ENCODE data around the gene GPRIN2. TPM values are rescaled to one million over a fixed set of nuclear protein-coding genes. Genes with fewer than 3 reads are reported as not detected.
A peak's percentile ranks its signal among the peaks of the same experiment; 100 is the strongest.

The GPRIN2 gene
- total RNA-seq, 1 experiment from 2014 or later, result 10.5 TPM

- H3K27ac ChIP-seq (ENCODE audit: insufficient read length, low read depth, low read length), result no peak overlapping the region
- H2BK12ac ChIP-seq (ENCODE audit: insufficient read length, low read depth, low read length), result no peak overlapping the region
- no peak overlapping the region for H4K8ac ChIP-seq (replicated peaks; ENCODE audit: insufficient read length, low read depth, low read length)
- no peak overlapping the region for H2AFZ ChIP-seq (ENCODE audit: low read length)
- no CpG with 5 or more reads among the region's 47 CpGs for WGBS (ENCODE audit: extremely low coverage, insufficient read length, low lambda C conversion rate)
- H3K14ac ChIP-seq (ENCODE audit: insufficient read depth, low read length), result peak overlapping the region; percentile 49
- no peaks in the 10 kb centered on the region for H3K36me3 Mint-ChIP-seq (ENCODE audit: insufficient read depth in 1 of 3, low read depth in 3 of 3)
- H3K9me3 Mint-ChIP-seq, result no peaks in the 10 kb centered on the region
- peaks cover 2% of the 10 kb centered on the region; the same call in 1 of the 2 replicates for H3K27me3 ChIP-seq (ENCODE audit: insufficient read depth, low read length)
- H2BK15ac ChIP-seq (ENCODE audit: low read depth, low read length), result no peak overlapping the region
- peaks cover 3 to 4% of the 10 kb centered on the region in 2 experiments; a peak in 3 of 4 replicates for H3K4me1 Mint-ChIP-seq
- no peak overlapping the region for H4K5ac ChIP-seq (ENCODE audit: insufficient read length, low read depth, low read length)
- no peak overlapping the region for H2BK120ac ChIP-seq (ENCODE audit: low read depth, low read length, poor library complexity, severe bottlenecking)
- H3K56ac ChIP-seq (ENCODE audit: insufficient read length, low read depth, low read length), result no peak overlapping the region
- no peak overlapping the region for H3K23ac ChIP-seq (ENCODE audit: insufficient read length, low read depth, low read length)
- peak overlapping the region; percentile 6 for H3K18ac ChIP-seq (ENCODE audit: insufficient read length, low read depth, low read length)
- H3K27ac Mint-ChIP-seq, result peak overlapping the region in 2 of 3 experiments; percentile 29 to 90; a peak in 4 of 7 replicates
- peaks cover 4% of the 10 kb centered on the region; the same call in 1 of the 2 replicates for H3K4me1 ChIP-seq (ENCODE audit: insufficient read depth, low read length)
- H3K4ac ChIP-seq (ENCODE audit: low read depth, low read length), result no peak overlapping the region
- H3K4me2 ChIP-seq (ENCODE audit: insufficient read depth, insufficient read length, low read length), result peak overlapping the region; percentile 43
- H3K9me3 ChIP-seq (ENCODE audit: control insufficient read depth, low read depth, low read length), result no peaks in the 10 kb centered on the region
- no peak overlapping the region for H4K91ac ChIP-seq (ENCODE audit: insufficient read length, low read depth, low read length)
- H3K23me2 ChIP-seq (ENCODE audit: insufficient read length, low read depth, low read length, poor library complexity, severe bottlenecking), result peaks cover 14% of the 10 kb centered on the region
- H3K4me3 Mint-ChIP-seq, result no peak overlapping the region
- H2BK20ac ChIP-seq (ENCODE audit: low read depth, low read length, poor library complexity, severe bottlenecking), result no peak overlapping the region
- H4K20me1 ChIP-seq (ENCODE audit: control insufficient read depth, insufficient read depth, insufficient read length), result no peaks in the 10 kb centered on the region
- no peak overlapping the region for H2AK5ac ChIP-seq (ENCODE audit: insufficient read length, low read length)
- DNase-seq, result peak; percentile 93
- H3K9ac ChIP-seq (ENCODE audit: extremely low read depth, insufficient read length, low read length), result peak overlapping the region; percentile 27
- no peak overlapping the region for H3T11ph ChIP-seq (ENCODE audit: low read length)
- TF ChIP-seq CTCF (conservative IDR thresholded peaks at IDR 0.05), result no peak
- no peak overlapping the region for H2BK5ac ChIP-seq (ENCODE audit: insufficient read length, low read length)
- no peaks in the 10 kb centered on the region for H3K79me1 ChIP-seq (ENCODE audit: insufficient read depth, low read depth, low read length, poor library complexity, severe bottlenecking)
- no peaks in the 10 kb centered on the region for H3K79me2 ChIP-seq (ENCODE audit: insufficient read depth, low read length)
- no peaks in the 10 kb centered on the region for H3K27me3 Mint-ChIP-seq (ENCODE audit: low read depth)
Observed at GRCh38 chr10:46555713-46556514, 544 bp downstream of the GPRIN2 start.

All from H9 (cell line).